ENCODE data around the gene HSD3B1.

HSD3B1 gene

GRCh38 chr1:119506941-119507340, at the start of gene HSD3B1:
HSD3B1 (plus strand) TSS chr1:119507210; CDS start chr1:119507477, 267 bp downstream.
- DNase-seq (ENCODE audit: low read depth in 2 of 2), result no peak

GRCh38 chr1:119462964-119463363, 44.0 kb upstream of the HSD3B1 start:
- no peak for DNase-seq (ENCODE audit: low read depth in 2 of 2)

- DNase-seq (ENCODE audit: low read depth in 2 of 2), result no peak
Measured at GRCh38 chr1:119463569-119463968, 43.4 kb upstream of the HSD3B1 start.

GRCh38 chr1:119466445-119466844, 40.6 kb upstream of the HSD3B1 start:
- DNase-seq (ENCODE audit: low read depth in 2 of 2), result no peak

GRCh38 chr1:119467219-119467618, 39.8 kb upstream of the HSD3B1 start:
- no peak for DNase-seq (ENCODE audit: low read depth in 2 of 2)

- no peak for DNase-seq (ENCODE audit: low read depth in 2 of 2)
Measured at GRCh38 chr1:119467857-119468668, 38.9 kb upstream of the HSD3B1 start.

GRCh38 chr1:119469741-119470140, 37.3 kb upstream of the HSD3B1 start:
- no peak for DNase-seq (ENCODE audit: low read depth in 2 of 2)

GRCh38 chr1:119470377-119470776, 36.6 kb upstream of the HSD3B1 start:
- no peak for DNase-seq (ENCODE audit: low read depth in 2 of 2)

- no peak for DNase-seq (ENCODE audit: low read depth in 2 of 2)
Measured at GRCh38 chr1:119470958-119471357, 36.1 kb upstream of the HSD3B1 start.

GRCh38 chr1:119471566-119471965, 35.4 kb upstream of the HSD3B1 start:
- DNase-seq (ENCODE audit: low read depth in 2 of 2), result no peak

- no peak for DNase-seq (ENCODE audit: low read depth in 2 of 2)
Measured at GRCh38 chr1:119472080-119472818, 34.8 kb upstream of the HSD3B1 start.

GRCh38 chr1:119472819-119473175, 34.2 kb upstream of the HSD3B1 start:
- no peak for DNase-seq (ENCODE audit: low read depth in 2 of 2)

- DNase-seq (ENCODE audit: low read depth in 2 of 2), result no peak
Measured at GRCh38 chr1:119475866-119476439, 31.1 kb upstream of the HSD3B1 start.

- DNase-seq (ENCODE audit: low read depth in 2 of 2), result no peak
Measured at GRCh38 chr1:119477710-119478109, 29.3 kb upstream of the HSD3B1 start.

GRCh38 chr1:119480175-119480574, 26.8 kb upstream of the HSD3B1 start:
- DNase-seq (ENCODE audit: low read depth in 2 of 2), result no peak

GRCh38 chr1:119481951-119482350, 25.1 kb upstream of the HSD3B1 start:
- no peak for DNase-seq (ENCODE audit: low read depth in 2 of 2)

- no peak for DNase-seq (ENCODE audit: low read depth in 2 of 2)
Measured at GRCh38 chr1:119482517-119483425, 24.2 kb upstream of the HSD3B1 start.

- DNase-seq (ENCODE audit: low read depth in 2 of 2), result no peak
Measured at GRCh38 chr1:119483441-119484200, 23.4 kb upstream of the HSD3B1 start.

- no peak for DNase-seq (ENCODE audit: low read depth in 2 of 2)
Measured at GRCh38 chr1:119485201-119485600, 21.8 kb upstream of the HSD3B1 start.

GRCh38 chr1:119488216-119488615, 18.8 kb upstream of the HSD3B1 start:
- DNase-seq (ENCODE audit: low read depth in 2 of 2), result no peak

GRCh38 chr1:119489201-119489600, 17.8 kb upstream of the HSD3B1 start:
- no peak for DNase-seq (ENCODE audit: low read depth in 2 of 2)

Data from stimulated activated CD8-positive, alpha-beta memory T cell treated with anti-CD3 and anti-CD28 coated beads, Interleukin-7, amount 100 ng/mL, for 1 hour (primary cell).